ENCODE data around the gene ENPP7.

The ENPP7 gene

DNA sequence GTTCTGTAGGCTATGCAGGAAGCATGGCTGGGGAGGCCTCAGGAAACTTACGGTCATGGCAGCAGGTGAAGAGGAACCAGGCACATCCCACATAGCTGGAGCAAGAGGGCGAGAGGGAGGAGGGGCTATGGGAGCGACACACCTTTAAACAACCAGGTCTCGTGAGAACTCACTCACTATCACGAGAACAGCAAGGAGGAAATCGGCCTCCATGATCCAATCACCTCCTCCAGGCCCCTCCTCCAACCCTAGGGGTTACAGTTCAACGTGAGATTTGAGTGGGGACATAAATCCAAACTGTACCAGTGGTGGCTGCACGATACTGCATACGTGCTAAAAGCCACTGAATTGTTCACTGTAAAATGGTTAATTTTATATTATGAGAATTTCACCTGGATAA is 26.1 kb upstream of the ENPP7 start:
- DNase-seq, result no peak

DNA sequence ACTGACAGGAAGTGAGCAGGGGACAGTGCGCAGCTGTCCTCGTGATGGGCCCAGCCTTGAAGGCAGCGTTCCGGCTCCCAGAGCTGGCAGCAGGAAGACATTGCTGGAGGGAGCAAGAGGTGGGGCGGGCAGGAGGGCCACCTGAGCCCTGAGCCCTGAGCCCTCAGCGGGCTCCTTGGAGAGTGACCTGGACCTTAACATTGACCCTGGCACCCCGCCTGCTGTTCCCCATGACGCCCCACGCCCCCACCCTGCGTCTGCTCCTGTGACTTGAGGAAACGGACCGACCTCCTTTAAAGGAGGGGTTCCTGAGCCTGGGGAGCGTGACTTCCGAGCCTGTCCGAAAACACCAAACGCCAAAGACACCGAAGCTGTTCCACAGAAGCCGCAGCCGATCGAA is 25.1 kb upstream of the ENPP7 start:
- DNase-seq, result no peak

DNA sequence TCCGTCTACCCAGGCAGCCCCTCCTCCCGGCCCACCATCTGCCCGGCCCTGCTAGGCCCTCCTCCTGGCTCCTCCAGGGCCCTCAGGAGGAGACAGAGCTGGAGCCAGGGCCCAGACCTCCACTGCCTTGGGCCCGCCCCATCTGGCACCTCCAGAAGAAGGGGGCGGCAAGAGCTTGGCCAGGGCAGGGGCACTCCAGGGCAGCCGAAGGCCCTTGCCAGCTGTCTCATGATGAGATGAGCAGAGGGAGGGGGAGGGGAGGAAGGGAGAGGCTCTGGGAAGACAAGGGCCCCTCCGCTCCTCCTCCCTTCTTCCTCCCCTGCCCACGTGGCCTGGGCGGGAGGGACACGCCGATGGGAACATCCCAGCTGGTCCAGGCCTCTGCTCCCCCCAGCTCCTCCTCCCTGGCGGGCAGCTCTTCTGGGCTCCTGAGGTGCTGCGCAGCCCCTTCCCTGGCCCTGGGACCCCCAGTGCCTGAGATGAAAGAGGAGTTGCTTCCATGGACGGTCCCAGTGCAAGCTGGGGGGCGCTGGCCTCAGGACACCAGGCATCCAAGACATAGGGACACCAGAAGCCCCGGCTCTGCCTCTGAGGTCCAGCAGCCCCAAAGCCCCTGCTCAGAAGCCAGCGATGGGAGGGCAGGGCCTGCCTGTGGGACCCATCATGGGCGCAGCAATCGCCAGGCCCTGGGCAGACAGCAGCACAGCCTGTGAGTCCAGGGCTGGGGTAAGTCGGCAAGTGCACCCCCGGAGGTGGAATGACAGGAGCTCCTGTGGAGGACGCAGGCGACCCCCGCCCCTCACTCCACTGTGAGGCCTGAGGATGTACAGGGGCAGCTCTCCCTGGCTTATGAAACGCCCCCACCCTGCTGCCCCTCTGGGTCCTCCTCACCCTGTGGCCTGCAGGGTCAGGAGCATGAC is 23.6 kb upstream of the ENPP7 start:
- no peak for DNase-seq

GRCh38 chr17:79707931-79708891 is 22.5 kb upstream of the ENPP7 start:
- no peak for DNase-seq

GRCh38 chr17:79711715-79712305 is 18.9 kb upstream of the ENPP7 start:
- DNase-seq, result no peak

GRCh38 chr17:79713391-79713790 is 17.4 kb upstream of the ENPP7 start:
- no peak for DNase-seq

DNA sequence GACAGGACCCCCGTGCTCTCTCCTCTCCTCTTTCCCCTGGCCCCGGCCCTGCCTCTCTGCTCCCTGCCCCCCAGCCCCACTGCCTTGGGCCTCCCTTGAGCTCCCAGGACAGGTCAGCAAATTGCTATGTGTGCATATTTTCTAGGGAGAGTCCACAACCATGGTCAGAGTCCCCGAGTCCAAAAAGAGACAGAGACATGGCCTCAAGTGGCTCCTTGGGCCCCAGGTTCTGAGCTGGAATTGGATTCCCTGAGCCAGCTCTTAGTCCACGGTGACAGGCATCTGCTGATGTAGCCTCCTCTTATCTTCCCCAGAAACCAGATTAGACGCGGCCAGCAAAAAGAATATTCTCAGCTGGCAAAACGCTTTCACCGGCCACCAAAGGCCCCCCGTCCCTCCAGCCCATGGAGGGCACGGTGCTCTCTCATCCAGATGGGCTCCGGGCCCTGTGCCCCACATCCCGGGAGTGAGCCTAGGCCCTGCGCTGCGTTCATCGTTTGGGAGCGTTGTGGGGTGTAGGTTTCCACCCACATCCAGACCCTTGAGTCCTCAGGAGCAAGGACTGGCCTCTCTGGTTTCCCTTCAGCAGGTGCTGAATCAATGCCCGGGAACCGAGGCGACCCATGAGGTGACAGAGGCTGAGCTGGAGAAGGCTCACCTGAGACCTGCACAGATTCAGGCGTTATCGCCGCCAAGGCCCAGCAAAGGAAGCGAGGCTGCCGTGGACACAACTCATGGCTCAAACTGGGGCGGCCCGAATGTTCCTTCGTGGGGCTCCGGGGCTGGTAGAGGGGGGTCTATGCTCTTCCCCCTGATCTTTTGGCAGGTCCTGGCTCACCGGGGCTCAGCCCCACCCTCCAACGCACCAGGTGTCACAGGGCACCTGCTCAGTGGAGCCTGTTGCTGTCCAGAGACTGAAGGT is 16.3 kb upstream of the ENPP7 start:
- no peak for DNase-seq

GRCh38 chr17:79715098-79715942 is 15.4 kb upstream of the ENPP7 start:
- no peak for DNase-seq

- no peak for DNase-seq
Observed at GRCh38 chr17:79715943-79716797, 14.6 kb upstream of the ENPP7 start.

DNA sequence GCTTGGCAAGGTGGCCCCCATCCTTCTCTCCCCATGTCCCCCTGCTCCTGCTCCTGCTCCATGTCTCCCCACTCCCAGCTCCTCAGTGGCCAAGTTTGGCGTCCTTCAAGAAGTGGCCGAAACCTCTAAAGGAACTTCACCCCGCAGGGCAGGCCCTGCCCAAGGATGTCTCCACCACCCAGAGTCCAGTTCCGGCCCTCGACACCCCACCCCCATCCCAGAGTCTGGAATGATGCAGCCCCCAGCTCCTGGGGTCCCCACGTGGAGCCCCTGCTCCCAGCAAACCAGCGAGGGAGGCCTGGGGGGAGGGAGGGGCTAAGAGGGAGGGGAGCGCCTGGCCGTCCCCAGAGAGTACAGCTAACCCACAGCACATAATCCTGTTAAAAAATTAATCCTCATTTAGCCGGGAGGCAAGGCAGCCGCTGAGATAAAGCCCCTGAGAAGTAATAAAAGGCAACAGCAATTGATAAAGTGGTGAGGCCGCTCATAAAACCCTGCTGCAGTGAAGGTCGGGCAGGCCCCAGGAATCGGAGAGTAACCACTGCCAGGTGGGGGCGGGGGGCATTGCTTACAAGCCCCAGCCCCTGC is 9.9 kb upstream of the ENPP7 start:
- DNase-seq, result no peak

DNA sequence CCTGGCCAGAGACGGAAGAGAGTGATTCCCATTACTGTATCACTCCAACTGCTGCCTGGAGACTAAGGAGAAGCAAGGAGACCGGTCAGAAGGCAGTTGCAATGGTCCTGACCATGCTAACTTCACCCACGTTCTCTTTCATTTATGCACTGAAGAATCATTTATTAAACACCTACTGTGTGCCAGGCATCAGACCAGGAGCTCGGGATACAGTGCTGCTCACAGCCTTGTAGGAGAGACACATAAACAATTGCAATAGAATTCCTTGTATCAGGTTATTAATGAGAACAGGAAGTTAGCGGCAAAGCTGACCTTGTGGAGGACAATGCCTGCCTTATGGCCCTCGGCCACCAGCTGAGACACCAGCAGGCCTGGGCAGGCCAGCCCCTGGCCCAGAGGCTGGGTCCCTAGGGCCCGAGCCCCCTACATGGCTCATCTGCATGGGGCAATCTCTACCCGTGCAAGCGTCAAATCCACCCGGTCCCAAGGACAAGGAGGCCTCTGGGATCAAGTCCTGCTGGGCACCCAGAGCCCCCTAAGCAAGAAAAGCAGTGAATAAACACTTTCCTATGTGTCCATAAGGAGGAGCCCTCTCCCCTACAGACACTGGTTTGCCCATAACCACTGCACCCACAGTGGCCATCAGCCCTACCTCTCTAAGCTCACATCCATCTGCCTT is 8.6 kb upstream of the ENPP7 start:
- no peak for DNase-seq

DNA sequence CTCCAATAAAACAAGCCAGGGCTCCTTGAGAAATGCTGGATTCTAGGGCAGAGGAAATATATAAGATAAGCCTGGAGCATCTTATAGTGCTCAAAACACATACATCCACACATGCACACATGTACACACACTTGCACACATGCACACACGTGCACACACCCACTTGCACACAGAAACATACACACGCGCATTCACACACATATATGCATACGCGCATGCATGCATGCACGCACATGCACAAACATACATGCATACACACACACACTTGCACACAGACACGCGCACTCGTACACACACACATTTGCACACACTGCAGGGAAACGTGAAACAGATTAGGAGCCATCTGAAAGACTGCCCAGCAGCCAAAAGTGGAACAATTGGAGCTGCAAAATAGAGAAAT is 8.0 kb upstream of the ENPP7 start:
- DNase-seq, result no peak

DNA sequence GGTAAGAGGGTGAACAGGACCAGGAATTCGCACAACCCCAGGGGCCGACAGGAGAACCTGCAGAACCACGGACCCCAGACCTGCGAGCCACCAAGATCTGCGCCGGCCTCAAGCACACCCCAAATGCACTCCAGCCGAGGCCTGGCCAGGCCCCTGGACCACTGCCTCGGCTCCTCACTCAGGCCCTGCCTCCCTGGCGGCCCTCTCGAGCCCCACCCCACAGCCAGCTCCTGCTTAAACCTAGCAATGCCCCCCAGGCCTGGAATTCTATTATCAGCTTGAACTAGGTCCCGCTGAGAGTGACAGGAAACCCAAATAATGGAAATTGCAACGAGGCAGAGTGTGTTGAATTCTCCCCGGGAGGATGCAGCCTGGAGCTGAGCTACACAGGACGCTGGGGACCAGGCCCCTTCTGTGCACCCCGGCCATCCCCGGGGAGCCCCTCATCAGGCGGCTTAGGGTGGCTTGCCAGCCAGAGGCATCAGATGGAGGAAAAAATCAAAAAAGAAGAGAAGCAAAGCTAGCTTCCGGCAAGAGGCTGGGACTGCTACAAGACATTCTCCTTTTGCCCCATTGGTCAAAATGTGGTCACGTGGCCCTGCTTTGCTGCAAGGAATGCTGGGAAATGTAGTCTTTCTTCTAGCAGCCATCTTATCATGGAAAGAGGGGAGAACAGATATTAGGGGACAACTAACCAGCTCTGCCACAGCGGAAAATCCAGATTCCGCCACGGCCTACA is 2.4 kb upstream of the ENPP7 start:
- peak; percentile 14 for DNase-seq

DNA sequence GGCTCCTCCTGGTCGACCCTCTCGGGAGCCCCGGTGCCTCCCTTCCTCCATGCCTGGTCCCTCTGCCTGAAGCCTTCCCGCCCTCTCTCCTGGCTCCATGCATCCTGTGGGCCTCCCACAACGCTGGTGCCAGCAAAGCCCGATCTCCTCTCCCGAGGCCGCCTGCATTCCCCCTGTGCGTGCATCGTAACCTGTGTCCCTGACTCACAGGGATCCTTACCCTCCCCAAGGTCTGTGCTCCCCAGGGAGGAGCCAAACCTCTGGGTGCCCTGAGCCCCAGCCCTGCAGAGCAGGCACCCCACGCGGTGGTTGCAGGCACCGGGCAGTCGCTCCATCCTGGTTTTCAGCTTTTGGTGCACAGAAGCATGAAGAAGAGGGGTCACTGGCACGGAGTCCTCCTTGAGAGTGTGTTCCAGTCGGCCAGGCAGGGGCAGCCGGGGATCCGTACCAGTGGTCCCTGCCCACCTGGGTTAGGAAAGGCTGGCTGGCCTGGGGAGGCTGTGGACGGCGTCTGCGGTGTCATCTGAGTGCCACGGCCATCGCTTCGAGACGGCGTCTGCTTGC is 1.8 kb upstream of the ENPP7 start:
- DNase-seq, result no peak

DNA sequence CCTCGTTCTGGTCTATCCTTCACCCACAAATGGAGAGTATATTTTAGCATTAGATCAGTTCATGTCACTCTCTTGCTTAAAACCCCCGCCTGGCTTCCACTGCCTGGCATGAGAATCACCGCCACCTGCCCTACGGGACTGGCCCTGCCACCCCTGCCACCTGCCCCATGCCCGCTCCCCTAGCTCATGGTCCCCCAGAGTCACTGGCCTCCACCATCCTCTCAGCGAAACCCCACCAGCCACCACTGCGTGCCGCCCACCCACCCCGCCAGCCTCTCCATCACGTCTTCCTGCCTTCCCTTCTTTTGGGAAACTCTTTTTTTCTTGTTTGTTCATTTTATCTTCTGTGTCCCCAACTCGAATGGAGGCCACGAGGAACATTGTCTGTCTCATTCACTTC is 982 bp upstream of the ENPP7 start:
- no peak for DNase-seq

GRCh38 chr17:79730437-79730768 is 340 bp upstream of the ENPP7 start:
- no peak for DNase-seq

DNA sequence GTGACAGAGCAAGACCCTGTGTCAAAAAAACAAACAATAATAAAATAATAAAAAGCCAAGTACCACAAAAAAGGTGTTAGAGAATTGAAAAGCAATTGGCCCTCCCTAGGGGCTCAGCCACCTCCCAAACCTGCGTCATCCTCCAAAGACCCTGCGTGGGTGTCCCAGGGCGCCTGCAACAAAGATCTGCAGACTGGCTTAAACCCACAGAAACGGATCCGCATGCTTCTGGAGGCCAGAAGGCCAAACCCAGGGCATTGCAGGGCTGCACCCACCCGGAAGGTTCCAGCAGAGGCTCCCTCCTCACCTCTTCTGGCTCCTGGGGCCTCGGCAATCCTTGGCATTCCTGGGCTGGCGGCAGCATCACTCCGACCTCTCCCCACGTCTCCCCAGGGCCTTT is 1.5 kb downstream of the ENPP7 start:
- DNase-seq, result no peak

Measured in DMS79 (cell line).